Neural crest cell (in vitro differentiated cells): ENCODE results near the gene CPA5. TPM values are rescaled to one million over a fixed set of nuclear protein-coding genes. Genes with fewer than 3 reads are reported as not detected.
"Not testable (repeated sequence)": the region's sequence is repeated elsewhere in the genome, so short reads cannot be mapped to it uniquely, and the experiment has no call there.

Experiments
- DNase-seq: peaks from one replicate; pipeline ENCODE4 v3.0.0; 2021; ENCODE audit warnings: low read depth, mixed read lengths, low spot score
- H3K27ac Mint-ChIP-seq: one replicate; pipeline ENCODE4 v1.8.0; 2021; ENCODE audit warnings: mild to moderate bottlenecking, mixed read lengths; ENCODE audit not compliant: unreplicated experiment
- H3K27me3 Mint-ChIP-seq: 2 replicates; pipeline ENCODE4 v1.8.0; 2021; ENCODE audit warnings: low read depth, mild to moderate bottlenecking, mixed read lengths
- H3K36me3 Mint-ChIP-seq: 2 replicates; pipeline ENCODE4 v1.8.0; 2021; ENCODE audit warnings: low read depth, mild to moderate bottlenecking, mixed read lengths
- H3K4me1 Mint-ChIP-seq: 2 replicates; pipeline ENCODE4 v1.8.0; 2021; ENCODE audit warnings: mixed read lengths
- H3K4me3 Mint-ChIP-seq: one replicate; pipeline ENCODE4 v1.8.0; 2021; ENCODE audit warnings: mild to moderate bottlenecking, mixed read lengths
- H3K9me3 Mint-ChIP-seq: 2 replicates; pipeline ENCODE4 v1.8.0; 2021; ENCODE audit warnings: mixed read lengths
- total RNA-seq: library from RNA; stranded (reverse); gene quantifications from 2 replicates; pipeline ENCODE4 v1.2.1, GENCODE V29; 2021
- TF ChIP-seq, protein P1 (sequence below): fragments of 200-600 bp; sonication (generic); conservative IDR thresholded peaks from 2 replicates; pipeline ENCODE4 v1.5.0; 2021; ENCODE audit warnings: antibody characterized with exemption, mild to moderate bottlenecking

Gene CPA5
- total RNA-seq, 1 donor from 2014 or later: not detected

DNA sequence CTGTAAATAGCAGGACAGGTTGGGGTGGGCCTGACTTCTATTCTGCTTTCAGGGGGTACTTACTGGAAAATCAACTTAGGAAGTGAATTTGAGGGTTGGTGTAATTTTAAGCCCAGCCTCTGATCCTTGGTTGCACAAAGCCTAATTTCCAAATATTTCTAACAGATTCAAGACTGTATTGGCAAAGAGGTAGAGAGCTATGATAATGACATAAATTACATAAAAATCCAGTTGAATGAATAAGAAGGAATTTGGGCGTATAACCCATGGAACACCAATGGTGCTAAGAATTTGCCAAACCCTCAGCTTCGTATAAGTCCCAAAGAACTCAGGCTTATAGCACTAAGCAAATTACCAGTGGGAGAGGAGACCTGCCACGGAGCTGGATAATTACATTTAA is 39.7 kb upstream of the CPA5 start:
- TF ChIP-seq, protein P1, sequence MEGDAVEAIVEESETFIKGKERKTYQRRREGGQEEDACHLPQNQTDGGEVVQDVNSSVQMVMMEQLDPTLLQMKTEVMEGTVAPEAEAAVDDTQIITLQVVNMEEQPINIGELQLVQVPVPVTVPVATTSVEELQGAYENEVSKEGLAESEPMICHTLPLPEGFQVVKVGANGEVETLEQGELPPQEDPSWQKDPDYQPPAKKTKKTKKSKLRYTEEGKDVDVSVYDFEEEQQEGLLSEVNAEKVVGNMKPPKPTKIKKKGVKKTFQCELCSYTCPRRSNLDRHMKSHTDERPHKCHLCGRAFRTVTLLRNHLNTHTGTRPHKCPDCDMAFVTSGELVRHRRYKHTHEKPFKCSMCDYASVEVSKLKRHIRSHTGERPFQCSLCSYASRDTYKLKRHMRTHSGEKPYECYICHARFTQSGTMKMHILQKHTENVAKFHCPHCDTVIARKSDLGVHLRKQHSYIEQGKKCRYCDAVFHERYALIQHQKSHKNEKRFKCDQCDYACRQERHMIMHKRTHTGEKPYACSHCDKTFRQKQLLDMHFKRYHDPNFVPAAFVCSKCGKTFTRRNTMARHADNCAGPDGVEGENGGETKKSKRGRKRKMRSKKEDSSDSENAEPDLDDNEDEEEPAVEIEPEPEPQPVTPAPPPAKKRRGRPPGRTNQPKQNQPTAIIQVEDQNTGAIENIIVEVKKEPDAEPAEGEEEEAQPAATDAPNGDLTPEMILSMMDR: no peak

DNA sequence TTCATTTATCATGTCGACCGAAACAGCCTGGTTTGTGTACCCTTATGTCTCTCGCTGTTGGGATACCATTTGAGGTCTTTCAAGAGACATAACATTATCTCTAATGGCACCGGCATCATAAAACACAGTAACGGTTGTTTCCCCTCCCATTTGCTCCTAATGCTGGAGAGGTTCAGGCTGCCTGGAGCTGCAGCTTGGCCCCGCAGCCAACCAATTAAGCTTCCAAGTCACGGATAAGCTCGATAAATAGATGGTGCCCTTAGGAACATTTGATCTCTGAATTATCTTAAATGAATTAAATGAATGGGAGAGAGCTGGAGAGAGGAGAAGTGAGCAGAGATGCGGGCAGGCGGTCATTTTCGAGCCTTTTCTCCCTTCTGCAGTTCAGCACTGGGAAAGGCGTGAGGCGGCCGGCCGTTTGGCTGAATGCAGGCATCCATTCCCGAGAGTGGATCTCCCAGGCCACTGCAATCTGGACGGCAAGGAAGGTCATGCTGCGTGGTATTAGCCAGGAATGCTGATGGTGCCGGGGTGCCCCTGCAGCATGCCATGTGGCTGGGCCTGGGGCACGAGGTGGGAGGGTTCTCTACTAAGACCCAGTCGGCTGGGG is 39.1 kb upstream of the CPA5 start:
- TF ChIP-seq, protein P1: no peak
- H3K9me3 Mint-ChIP-seq: peaks cover 3% of the 10 kb centered on the region
- H3K36me3 Mint-ChIP-seq: no peaks in the 10 kb centered on the region
- DNase-seq: no peak
- H3K27ac Mint-ChIP-seq: no peak overlapping the region
- no peak overlapping the region for H3K4me3 Mint-ChIP-seq
- no peaks in the 10 kb centered on the region for H3K27me3 Mint-ChIP-seq
- H3K4me1 Mint-ChIP-seq: peaks cover 23% of the 10 kb centered on the region

More for the DNA sequence above, 39.7 kb upstream of the CPA5 start:
- Mint-ChIP-seq H3K36me3 (no peaks in the 10 kb centered on the region), H3K27me3 (no peaks in the 10 kb centered on the region), H3K27ac (no peak overlapping the region), H3K4me1 (peaks cover 26% of the 10 kb centered on the region), H3K4me3 (no peak overlapping the region), H3K9me3 (peaks cover 3% of the 10 kb centered on the region)
- DNase-seq: no peak

DNA sequence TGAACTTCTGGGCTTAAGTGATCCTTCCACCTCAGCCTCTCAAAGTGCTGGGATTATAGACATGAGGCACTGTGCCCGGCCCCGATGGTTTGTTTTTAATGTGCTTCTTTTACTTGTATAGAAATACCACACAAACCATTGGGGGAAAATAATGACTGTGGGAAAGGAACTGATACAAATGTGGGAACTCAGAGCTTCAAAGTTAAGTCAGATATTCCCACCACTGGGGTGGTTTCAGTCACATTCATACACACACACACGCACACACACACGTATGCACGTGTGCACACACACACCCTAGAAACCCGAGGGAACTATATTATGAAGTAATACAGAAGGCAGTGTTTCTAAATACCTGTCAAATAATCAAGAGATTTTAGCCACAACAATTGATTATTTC is 34.6 kb upstream of the CPA5 start:
- TF ChIP-seq, protein P1: no peak
- Mint-ChIP-seq H3K4me1 (no peaks in the 10 kb centered on the region), H3K27me3 (no peaks in the 10 kb centered on the region), H3K9me3 (peaks cover 8% of the 10 kb centered on the region), H3K4me3 (no peak overlapping the region), H3K27ac (no peak overlapping the region), H3K36me3 (peaks cover 6% of the 10 kb centered on the region)
- no peak for DNase-seq

DNA sequence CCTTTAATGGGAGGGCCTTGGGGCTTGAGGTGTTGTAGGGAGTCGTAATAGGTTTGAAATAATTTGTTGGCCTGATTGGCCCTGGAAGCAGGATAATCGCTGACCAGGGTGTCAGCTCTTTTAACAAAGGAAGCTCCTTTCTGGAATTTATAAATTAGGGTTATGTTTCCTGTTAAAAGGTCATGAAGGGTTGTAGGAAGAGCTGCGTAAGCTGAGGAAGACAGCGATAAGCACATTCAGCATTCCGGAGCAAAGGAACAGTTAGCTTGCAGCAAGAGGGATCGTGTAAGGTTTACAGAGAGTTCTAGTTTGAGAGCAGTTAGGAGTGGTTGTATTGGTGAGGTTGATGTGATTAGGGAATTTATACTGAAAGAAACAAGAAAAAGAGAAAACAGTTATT is 30.3 kb upstream of the CPA5 start:
- DNase-seq: no peak
- peaks cover 15% of the 10 kb centered on the region for H3K4me1 Mint-ChIP-seq
- peaks cover 6% of the 10 kb centered on the region for H3K36me3 Mint-ChIP-seq
- H3K27ac Mint-ChIP-seq: no peak overlapping the region
- H3K4me3 Mint-ChIP-seq: no peak overlapping the region
- TF ChIP-seq, protein P1: no peak
- H3K27me3 Mint-ChIP-seq: no peaks in the 10 kb centered on the region
- peaks cover 8% of the 10 kb centered on the region for H3K9me3 Mint-ChIP-seq

DNA sequence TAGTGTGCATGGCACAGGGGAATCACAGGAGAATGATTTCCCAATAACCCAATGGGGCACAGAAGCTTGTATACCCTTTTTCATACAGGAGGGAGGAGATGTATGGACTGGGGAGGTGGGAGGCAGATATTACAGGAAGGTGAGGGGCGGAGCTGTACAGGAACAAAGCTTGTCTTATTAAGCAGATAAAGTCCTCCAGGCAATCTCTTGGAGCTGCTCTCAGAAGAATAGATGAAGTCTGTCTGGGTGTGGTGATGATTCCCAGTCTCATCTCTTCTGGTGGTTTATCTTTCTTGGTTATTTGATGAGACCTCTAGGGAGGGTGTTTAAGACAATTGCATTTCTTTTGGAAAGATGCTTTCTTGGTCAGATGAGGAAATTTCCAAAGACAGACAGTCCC is 25.1 kb upstream of the CPA5 start:
- Mint-ChIP-seq H3K4me1 (peaks cover 27% of the 10 kb centered on the region), H3K27me3 (no peaks in the 10 kb centered on the region), H3K9me3 (no peaks in the 10 kb centered on the region), H3K4me3 (no peak overlapping the region), H3K27ac (no peak overlapping the region), H3K36me3 (no peaks in the 10 kb centered on the region)
- DNase-seq: no peak
- TF ChIP-seq, protein P1: no peak

DNA sequence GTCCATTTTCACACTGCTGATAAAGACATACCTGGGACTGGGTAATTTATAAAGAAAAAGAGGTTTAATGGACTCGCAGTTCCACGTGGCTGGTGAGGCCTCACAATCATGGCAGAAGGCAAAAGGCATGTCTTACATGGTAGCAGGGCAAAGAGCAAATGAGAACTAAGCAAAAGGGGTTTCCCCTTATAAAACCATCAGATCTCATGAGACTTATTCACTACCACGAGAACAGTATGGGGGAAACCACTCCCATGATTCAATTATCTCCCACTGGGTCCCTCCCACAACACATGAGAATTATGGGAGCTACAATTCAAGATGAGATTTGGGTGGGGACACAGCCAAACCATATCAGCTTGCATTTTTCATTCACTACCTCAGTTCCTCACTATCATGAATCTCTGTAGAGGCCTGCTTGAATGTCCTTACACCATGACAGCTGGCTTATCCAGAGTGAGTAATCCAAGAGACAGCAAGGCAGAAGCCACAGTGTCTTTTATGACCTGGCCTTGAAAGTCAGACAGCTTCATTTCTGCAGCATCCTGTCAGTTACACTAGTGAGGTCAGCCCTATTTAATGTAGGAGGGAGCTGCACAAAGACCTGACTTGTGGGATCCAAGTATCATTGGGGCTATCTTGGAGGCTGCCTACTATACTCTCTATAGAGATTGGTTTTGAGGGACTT is 22.9 kb upstream of the CPA5 start:
- not testable (repeated sequence) for H3K4me3 Mint-ChIP-seq, H3K36me3 Mint-ChIP-seq, H3K27me3 Mint-ChIP-seq, DNase-seq, H3K9me3 Mint-ChIP-seq, H3K27ac Mint-ChIP-seq
- H3K4me1 Mint-ChIP-seq: peaks cover 27% of the 10 kb centered on the region
